ENCODE results near the gene METAP1.

DNA sequence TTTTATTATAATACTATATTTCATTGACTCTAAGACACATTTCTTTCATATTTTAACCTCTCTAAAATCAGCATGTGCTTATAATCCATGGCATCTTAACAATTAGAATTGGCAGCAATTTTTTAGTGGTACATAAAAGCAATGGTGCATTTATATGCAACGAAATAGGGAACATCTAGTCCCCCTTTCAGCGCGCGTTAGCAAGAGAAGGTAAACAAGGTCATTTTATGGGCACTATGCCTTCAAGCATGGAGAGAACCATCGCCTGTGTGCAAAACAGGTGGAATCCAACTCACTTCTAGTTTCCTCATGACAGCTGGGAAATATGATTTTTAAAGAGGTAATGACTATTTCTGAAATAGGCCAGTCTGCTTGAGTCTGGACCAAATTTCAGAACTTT is 86.7 kb downstream of the METAP1 start:
- no peak for TF ChIP-seq CTCF (IDR thresholded peaks at IDR 0.05)
- no peak for TF ChIP-seq POLR2A (IDR thresholded peaks at IDR 0.05)

Measured in gastroesophageal sphincter (tissue), 3 donors.